Stomach (tissue), 9 donors: ENCODE results near the gene CELF1. TPM values are rescaled to one million over a fixed set of nuclear protein-coding genes. Genes with fewer than 3 reads are reported as not detected.
A peak's percentile ranks its signal among the peaks of the same experiment; 100 is the strongest.

ENCODE experiments used
- DNase-seq, 2 donors: peaks; one replicate each; pipeline versions ENCODE4 v3.0.0 to v3.0.0-alpha.2; 2013 to 2019
- H3K27ac ChIP-seq, 5 donors: fragments of 200-600 bp in 4 of 5; sonication (generic) in 4 of 5; one replicate each; pipeline ENCODE4 v1.5.1; 2013 to 2019; ENCODE audit warnings: mild to moderate bottlenecking in 1 of 5, moderate library complexity in 1 of 5
- H3K27me3 ChIP-seq, 3 donors: fragments of 200-600 bp; sonication (generic); one replicate each; pipeline ENCODE4 v1.5.1; 2017 to 2019; ENCODE audit warnings: mixed run types in 1 of 3
- H3K36me3 ChIP-seq, 4 donors: fragments of 200-600 bp; sonication (generic); 1 replicate in 3 of 4; 2 replicates in 1 of 4; pipeline ENCODE4 v1.5.1; 2016 to 2019
- H3K4me1 ChIP-seq, 4 donors: fragments of 200-600 bp; sonication (generic); one replicate each; pipeline ENCODE4 v1.5.1; 2016 to 2019
- H3K4me3 ChIP-seq, 4 donors: fragments of 200-600 bp; sonication (generic) in 3 of 4; one replicate each; pipeline ENCODE4 v1.5.1; 2016 to 2019; ENCODE audit warnings: mild to moderate bottlenecking in 1 of 4
- H3K9me3 ChIP-seq, 4 donors: fragments of 200-600 bp; sonication (generic); one replicate each; pipeline ENCODE4 v1.5.1; 2016 to 2019
- CTCF ChIP-seq, 7 experiments: fragments of 450-650 bp in 4 of 7; fragments of 200-600 bp in 3 of 7; sonication (generic) in 3 of 7; IDR thresholded peaks; one replicate each; pipeline ENCODE4 v1.5.1; 2016 to 2019; ENCODE audit warnings: antibody characterized with exemption in 7 of 7, control low read depth in 2 of 7, mild to moderate bottlenecking in 1 of 7
- EP300 ChIP-seq: sonication (generic); formaldehyde crosslinking; IDR thresholded peaks from one replicate; pipeline ENCODE4 v1.6.1; 2017; ENCODE audit warnings: antibody characterized with exemption
- POLR2A ChIP-seq, 4 donors: fragments of 450-650 bp; IDR thresholded peaks; one replicate each; pipeline ENCODE4 v1.6.1; 2016; ENCODE audit warnings: antibody characterized with exemption in 4 of 4, control low read depth in 2 of 4, mild to moderate bottlenecking in 1 of 4, moderate library complexity in 1 of 4
- POLR2AphosphoS5 ChIP-seq, 3 donors: sonication (generic); formaldehyde crosslinking; IDR thresholded peaks; one replicate each; pipeline ENCODE4 v1.6.1; 2016; ENCODE audit warnings: antibody characterized with exemption in 3 of 3
- WGBS, 5 donors: extraction: QIAGEN DNeasy Blood & Tissue Kit in 3 of 5; methylation state at CpG; one replicate each; pipeline versions ENCODE4 v1.1.5 to v1.1.7; 2013 to 2018; 5-methylcytosine and 5-hydroxymethylcytosine counted together
- intact Hi-C: fragments of 100-400 bp; cut with DNase I; formaldehyde crosslinking; loops from one replicate; pipeline ENCODE4 v1.15.1; 2023; ENCODE audit warnings: low total_unique reads
- polyA plus RNA-seq, 3 donors: library from polyadenylated mRNA; stranded (reverse); fragments of 200-250 nt; gene quantifications; one replicate each; pipeline ENCODE4 v1.2.3, GENCODE V29; 2013
- total RNA-seq, 5 donors: library from RNA; depleted of rRNA; stranded (reverse); fragments of >200 nt; gene quantifications; one replicate each; pipeline versions ENCODE4 v1.1.0 to v1.2.3, GENCODE V29; 2014 to 2016
- donor health status: healthy with polysubstance abuse.
- donor health status: Bipolar disorder and iron deficiency.
- donor health status: healthy.

CELF1 gene
- total and polyA plus RNA-seq, 8 donors: 12.7 to 206 (median 54.4) TPM

- Histone ChIP-seq H3K4me3 (peak overlapping the region in 1 of 4 donors; percentile 25), H3K27ac (peak overlapping the region; percentile 68 to 90 (median 71)), H3K27me3 (no peaks in the 10 kb centered on the region), H3K36me3 (no peaks in the 10 kb centered on the region), H3K4me1 (peaks cover 46 to 93% (median 75%) of the 10 kb centered on the region in 4 donors), H3K9me3 (no peaks in the 10 kb centered on the region)
- WGBS, 5 donors: 25 to 50% (median 37%) methylated on average over 4 of the region's 4 CpGs
- DNase-seq: peak; percentile 63 to 88
- TF ChIP-seq CTCF (IDR thresholded peaks at IDR 0.05) (no peak), POLR2A (IDR thresholded peaks at IDR 0.05) (no peak), POLR2AphosphoS5 (IDR thresholded peaks at IDR 0.05) (peak in 2 of 3 donors; percentile 22 to 51), EP300 (no peak)
- intact Hi-C loops: no loop called here
These were observed 43.8 kb downstream of the CELF1 start for GRCh38 chr11:47509077-47509536.

- intact Hi-C loops: no loop called here
- Histone ChIP-seq H3K27me3 (no peaks in the 10 kb centered on the region), H3K27ac (peak overlapping the region; percentile 61 to 90 (median 71)), H3K36me3 (no peaks in the 10 kb centered on the region), H3K9me3 (no peaks in the 10 kb centered on the region), H3K4me1 (peaks cover 46 to 93% (median 75%) of the 10 kb centered on the region in 4 donors), H3K4me3 (peak overlapping the region in 1 of 4 donors; percentile 25)
- WGBS, 5 donors: 62 to 84% (median 73%) methylated on average over 8 of the region's 8 CpGs
- TF ChIP-seq POLR2AphosphoS5 (IDR thresholded peaks at IDR 0.05) (no peak), EP300 (no peak), POLR2A (IDR thresholded peaks at IDR 0.05) (no peak), CTCF (IDR thresholded peaks at IDR 0.05) (no peak)
- DNase-seq: no peak
These were observed 44.5 kb downstream of the CELF1 start for GRCh38 chr11:47508240-47508957.

- intact Hi-C loops: no loop called here
- no peak for DNase-seq
- TF ChIP-seq POLR2AphosphoS5 (IDR thresholded peaks at IDR 0.05) (no peak), EP300 (no peak), POLR2A (IDR thresholded peaks at IDR 0.05) (no peak), CTCF (IDR thresholded peaks at IDR 0.05) (no peak)
- Histone ChIP-seq H3K4me1 (peaks cover 43 to 93% (median 72%) of the 10 kb centered on the region in 4 donors), H3K36me3 (no peaks in the 10 kb centered on the region), H3K4me3 (no peak overlapping the region), H3K27ac (peak overlapping the region in 2 of 5 donors; percentile 47 to 90), H3K27me3 (no peaks in the 10 kb centered on the region), H3K9me3 (no peaks in the 10 kb centered on the region)
- 34 to 64% (median 50%) methylated on average over 1 of the region's 1 CpG for WGBS, 5 donors
These were observed 45.2 kb downstream of the CELF1 start for GRCh38 chr11:47507563-47508239.

GRCh38 chr11:47506795-47507562, 46.0 kb downstream of the CELF1 start:
- no peaks in the 10 kb centered on the region for H3K9me3 ChIP-seq
- H3K4me3 ChIP-seq: no peak overlapping the region
- no peaks in the 10 kb centered on the region for H3K36me3 ChIP-seq
- no peaks in the 10 kb centered on the region for H3K27me3 ChIP-seq
- TF ChIP-seq POLR2A (IDR thresholded peaks at IDR 0.05) (no peak), POLR2AphosphoS5 (IDR thresholded peaks at IDR 0.05) (no peak), EP300 (no peak), CTCF (IDR thresholded peaks at IDR 0.05) (no peak)
- DNase-seq: no peak
- 50 to 68% (median 65%) methylated on average over 10 of the region's 10 CpGs for WGBS, 5 donors
- intact Hi-C loops: no loop called here
- H3K27ac ChIP-seq: peak overlapping the region in 2 of 5 donors; percentile 47 to 66
- H3K4me1 ChIP-seq: peaks cover 43 to 90% (median 70%) of the 10 kb centered on the region in 4 donors
